IPS DF 6.9 (cell line): ENCODE measurements around the gene LCMT2.

Experiments
- DNase-seq: peaks from one replicate; pipeline ENCODE4 v3.0.0-alpha.2; 2013; ENCODE audit warnings: low read depth, low spot score
- H3K27ac ChIP-seq: one replicate; pipeline ENCODE4 v1.5.1; 2013; ENCODE audit warnings: low read length, control low read depth
- H3K27me3 ChIP-seq: 2 replicates; pipeline ENCODE4 v1.6.1; 2013; ENCODE audit warnings: mild to moderate bottlenecking, low read length; ENCODE audit not compliant: control insufficient read depth, insufficient read depth
- H3K36me3 ChIP-seq: 2 replicates; pipeline ENCODE4 v1.6.1; 2013; ENCODE audit warnings: low read length; ENCODE audit not compliant: control insufficient read depth, insufficient read depth
- H3K4me1 ChIP-seq: 2 replicates; pipeline ENCODE4 v1.6.1; 2013; ENCODE audit warnings: low read length; ENCODE audit not compliant: control insufficient read depth, insufficient read depth
- H3K4me3 ChIP-seq: 2 replicates; pipeline ENCODE4 v1.5.1; 2013; ENCODE audit warnings: mild to moderate bottlenecking, low read length
- H3K9me3 ChIP-seq: 2 replicates; pipeline ENCODE4 v1.6.1; 2013; ENCODE audit warnings: low read length, inconsistent platforms; ENCODE audit not compliant: control insufficient read depth, insufficient read depth
- WGBS: extraction: QIAGEN DNeasy Blood & Tissue Kit; methylation state at CpG from one replicate; pipeline ENCODE4 v1.1.7; 2013; ENCODE audit warnings: mixed read lengths, missing lambda C conversion rate; ENCODE audit not compliant: insufficient read length, insufficient coverage; 5-methylcytosine and 5-hydroxymethylcytosine counted together

The LCMT2 gene

GRCh38 chr15:43347114-43347513, 16.7 kb upstream of the LCMT2 start:
- no peak for DNase-seq
- WGBS = no CpG with 5 or more reads among the region's 3 CpGs
- H3K36me3 ChIP-seq = no peaks in the 10 kb centered on the region
- no peaks in the 10 kb centered on the region for H3K27me3 ChIP-seq
- H3K4me1 ChIP-seq = no peaks in the 10 kb centered on the region
- no peak overlapping the region for H3K27ac ChIP-seq
- H3K9me3 ChIP-seq = no peaks in the 10 kb centered on the region
- H3K4me3 ChIP-seq = no peak overlapping the region

- no peaks in the 10 kb centered on the region for H3K4me1 ChIP-seq
- DNase-seq = no peak
- no peak overlapping the region for H3K4me3 ChIP-seq
- H3K9me3 ChIP-seq = no peaks in the 10 kb centered on the region
- H3K36me3 ChIP-seq = no peaks in the 10 kb centered on the region
- no peaks in the 10 kb centered on the region for H3K27me3 ChIP-seq
- no peak overlapping the region for H3K27ac ChIP-seq
- no CpG with 5 or more reads among the region's 2 CpGs for WGBS
Measured at GRCh38 chr15:43346305-43346704, 15.9 kb upstream of the LCMT2 start.

GRCh38 chr15:43330780-43331087, 361 bp upstream of the LCMT2 start:
- Histone ChIP-seq H3K4me3 (peak overlapping the region; percentile 88; the same call in 1 of the 2 replicates), H3K27ac (no peak overlapping the region), H3K27me3 (no peaks in the 10 kb centered on the region), H3K36me3 (no peaks in the 10 kb centered on the region), H3K4me1 (no peaks in the 10 kb centered on the region), H3K9me3 (no peaks in the 10 kb centered on the region)
- no CpG with 5 or more reads among the region's 7 CpGs for WGBS
- no peak for DNase-seq

- H3K4me3 ChIP-seq = peak overlapping the region; percentile 88; the same call in 1 of the 2 replicates
- H3K27ac ChIP-seq = no peak overlapping the region
- H3K9me3 ChIP-seq = no peaks in the 10 kb centered on the region
- DNase-seq = no peak
- no peaks in the 10 kb centered on the region for H3K4me1 ChIP-seq
- no CpG with 5 or more reads among the region's 38 CpGs for WGBS
- no peaks in the 10 kb centered on the region for H3K27me3 ChIP-seq
- no peaks in the 10 kb centered on the region for H3K36me3 ChIP-seq
Measured at GRCh38 chr15:43329217-43329959, 985 bp downstream of the LCMT2 start.

- H3K4me1 ChIP-seq = no peaks in the 10 kb centered on the region
- H3K4me3 ChIP-seq = no peak overlapping the region
- H3K9me3 ChIP-seq = no peaks in the 10 kb centered on the region
- no peaks in the 10 kb centered on the region for H3K36me3 ChIP-seq
- no CpG with 5 or more reads among the region's 6 CpGs for WGBS
- H3K27me3 ChIP-seq = no peaks in the 10 kb centered on the region
- no peak overlapping the region for H3K27ac ChIP-seq
- no peak for DNase-seq
Measured at GRCh38 chr15:43325039-43325684, 5.2 kb downstream of the LCMT2 start.

- WGBS = no CpG with 5 or more reads among the region's 4 CpGs
- Histone ChIP-seq H3K4me3 (no peak overlapping the region), H3K27me3 (no peaks in the 10 kb centered on the region), H3K9me3 (no peaks in the 10 kb centered on the region), H3K27ac (no peak overlapping the region), H3K4me1 (no peaks in the 10 kb centered on the region; the same call in 1 of the 2 replicates), H3K36me3 (no peaks in the 10 kb centered on the region)
- DNase-seq = no peak
Measured at GRCh38 chr15:43318990-43319771, 11.2 kb downstream of the LCMT2 start.

- DNase-seq = no peak
- H3K27me3 ChIP-seq = no peaks in the 10 kb centered on the region
- H3K4me3 ChIP-seq = no peak overlapping the region
- WGBS = no CpG with 5 or more reads among the region's 8 CpGs
- H3K27ac ChIP-seq = no peak overlapping the region
- H3K36me3 ChIP-seq = no peaks in the 10 kb centered on the region
- H3K4me1 ChIP-seq = no peaks in the 10 kb centered on the region; the same call in 1 of the 2 replicates
- H3K9me3 ChIP-seq = no peaks in the 10 kb centered on the region
Measured at GRCh38 chr15:43317566-43318184, 12.7 kb downstream of the LCMT2 start.

- Histone ChIP-seq H3K36me3 (no peaks in the 10 kb centered on the region), H3K9me3 (no peaks in the 10 kb centered on the region), H3K27ac (no peak overlapping the region), H3K4me3 (no peak overlapping the region), H3K4me1 (no peaks in the 10 kb centered on the region; the same call in 1 of the 2 replicates), H3K27me3 (no peaks in the 10 kb centered on the region)
- no peak for DNase-seq
- no CpG with 5 or more reads among the region's 1 CpG for WGBS
Measured at GRCh38 chr15:43316971-43317346, 13.4 kb downstream of the LCMT2 start.

GRCh38 chr15:43316016-43316970, 14.1 kb downstream of the LCMT2 start:
- Histone ChIP-seq H3K27ac (no peak overlapping the region), H3K27me3 (no peaks in the 10 kb centered on the region), H3K4me1 (no peaks in the 10 kb centered on the region; the same call in 1 of the 2 replicates), H3K9me3 (no peaks in the 10 kb centered on the region), H3K36me3 (no peaks in the 10 kb centered on the region), H3K4me3 (no peak overlapping the region)
- no peak for DNase-seq
- no CpG with 5 or more reads among the region's 6 CpGs for WGBS
